ENCODE measurements around the gene PEAR1.

DNA sequence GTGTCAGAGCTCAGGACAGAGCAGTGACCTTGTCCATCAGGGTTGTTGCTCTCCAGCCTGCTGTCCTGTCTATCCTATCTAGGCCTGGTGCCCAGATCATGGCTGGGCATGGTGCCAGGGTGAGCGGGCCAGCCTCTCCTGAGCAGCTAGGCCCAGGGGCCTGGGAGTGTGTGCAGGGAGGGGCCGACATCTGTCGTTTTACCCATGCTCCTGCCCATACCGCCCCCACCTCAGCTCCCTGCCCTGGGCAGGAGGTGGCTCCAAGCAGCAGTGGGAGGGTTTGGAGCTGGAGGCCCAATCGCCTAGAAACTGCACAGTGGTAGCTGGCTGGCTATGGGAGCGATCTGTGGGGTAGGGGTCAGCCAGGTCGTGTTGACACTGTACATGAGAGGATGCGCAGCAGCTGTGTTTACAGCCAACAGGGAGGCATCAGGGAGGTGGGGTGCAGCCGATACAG, 41.1 kb upstream of the PEAR1 start:
- TF ChIP-seq, protein P1, sequence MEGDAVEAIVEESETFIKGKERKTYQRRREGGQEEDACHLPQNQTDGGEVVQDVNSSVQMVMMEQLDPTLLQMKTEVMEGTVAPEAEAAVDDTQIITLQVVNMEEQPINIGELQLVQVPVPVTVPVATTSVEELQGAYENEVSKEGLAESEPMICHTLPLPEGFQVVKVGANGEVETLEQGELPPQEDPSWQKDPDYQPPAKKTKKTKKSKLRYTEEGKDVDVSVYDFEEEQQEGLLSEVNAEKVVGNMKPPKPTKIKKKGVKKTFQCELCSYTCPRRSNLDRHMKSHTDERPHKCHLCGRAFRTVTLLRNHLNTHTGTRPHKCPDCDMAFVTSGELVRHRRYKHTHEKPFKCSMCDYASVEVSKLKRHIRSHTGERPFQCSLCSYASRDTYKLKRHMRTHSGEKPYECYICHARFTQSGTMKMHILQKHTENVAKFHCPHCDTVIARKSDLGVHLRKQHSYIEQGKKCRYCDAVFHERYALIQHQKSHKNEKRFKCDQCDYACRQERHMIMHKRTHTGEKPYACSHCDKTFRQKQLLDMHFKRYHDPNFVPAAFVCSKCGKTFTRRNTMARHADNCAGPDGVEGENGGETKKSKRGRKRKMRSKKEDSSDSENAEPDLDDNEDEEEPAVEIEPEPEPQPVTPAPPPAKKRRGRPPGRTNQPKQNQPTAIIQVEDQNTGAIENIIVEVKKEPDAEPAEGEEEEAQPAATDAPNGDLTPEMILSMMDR (IDR thresholded peaks at IDR 0.05; ENCODE audit: low read depth, low read length), result no peak
- TF ChIP-seq MAX (IDR thresholded peaks at IDR 0.05; ENCODE audit: low read depth, low read length), result no peak

All from NB4 (cell line).